HG02759 (cell line): ENCODE measurements around the gene CNDP1.
A peak's percentile ranks its signal among the peaks of the same experiment; 100 is the strongest.
"Not testable (repeated sequence)": the region's sequence is repeated elsewhere in the genome, so short reads cannot be mapped to it uniquely, and the experiment has no call there.

ENCODE experiments used
- ATAC-seq: cut with Tn5 transposase; IDR thresholded peaks from one replicate; pipeline ENCODE4 v1.9.1; 2021; ENCODE audit warnings: mild to moderate bottlenecking, moderate library complexity; ENCODE audit not compliant: unreplicated experiment

The CNDP1 gene

DNA sequence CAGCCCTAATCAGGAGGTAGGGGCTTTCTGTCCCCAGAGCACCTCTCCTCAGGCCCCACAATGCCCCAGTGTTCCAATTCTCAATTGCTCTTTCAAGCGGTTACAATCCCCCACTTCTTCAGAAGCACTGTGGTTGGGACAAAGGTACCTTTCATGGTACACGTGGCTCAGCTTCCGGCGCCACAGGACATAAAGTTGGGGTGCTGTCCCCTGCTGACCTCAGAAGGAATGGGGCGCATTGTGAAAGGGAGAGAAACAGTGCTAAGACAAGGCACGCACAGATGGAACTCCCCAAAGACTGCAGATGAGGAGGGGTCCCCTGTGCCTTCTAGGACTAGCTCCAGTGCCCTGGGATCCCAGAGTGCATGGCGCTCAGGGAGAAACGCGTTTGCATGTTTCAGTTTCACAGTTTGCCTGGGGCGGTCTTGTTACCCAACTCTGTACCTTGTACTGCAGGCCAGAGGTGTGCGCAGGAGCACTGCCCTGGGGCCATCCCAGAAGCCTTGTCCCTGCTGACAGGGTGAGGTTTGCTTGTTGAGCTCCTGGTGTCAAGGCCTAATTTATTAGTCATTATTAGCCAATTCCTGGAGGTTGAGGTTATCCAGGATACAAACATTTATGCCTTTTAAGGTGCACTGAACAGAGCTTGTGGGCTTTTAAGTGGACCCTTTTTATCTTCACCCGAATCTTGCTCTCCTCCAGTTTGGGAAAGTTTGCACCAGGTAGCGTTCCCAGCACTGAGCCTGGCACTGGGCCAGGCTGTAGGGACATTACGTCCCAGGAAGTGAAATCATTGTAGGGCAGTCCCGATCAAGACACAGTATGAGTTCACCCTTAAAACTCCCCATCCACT lies 7.6 kb downstream of the CNDP1 start:
- ATAC-seq: no peak

- ATAC-seq: no peak
Measured at GRCh38 chr18:74544898-74545297, 10.6 kb downstream of the CNDP1 start.

DNA sequence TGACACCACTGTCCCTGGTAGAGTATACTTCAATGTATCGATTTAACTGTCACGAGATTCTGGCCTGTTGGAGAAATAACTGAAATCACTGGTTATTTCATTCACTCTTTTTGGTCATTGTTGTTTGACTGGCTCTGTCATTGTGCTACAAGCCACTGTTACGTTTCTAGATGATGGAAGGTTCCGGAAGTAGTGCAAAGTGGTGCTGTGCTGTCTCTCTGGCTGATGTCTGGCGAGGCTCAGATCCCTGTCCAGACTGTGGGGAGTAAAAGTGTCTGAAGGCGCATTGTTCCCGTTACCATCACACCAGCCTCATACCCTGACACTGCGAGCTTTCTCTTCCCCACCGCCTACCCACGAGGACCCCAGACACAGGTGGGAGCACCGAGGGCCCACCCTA lies 11.7 kb downstream of the CNDP1 start:
- no peak for ATAC-seq

DNA sequence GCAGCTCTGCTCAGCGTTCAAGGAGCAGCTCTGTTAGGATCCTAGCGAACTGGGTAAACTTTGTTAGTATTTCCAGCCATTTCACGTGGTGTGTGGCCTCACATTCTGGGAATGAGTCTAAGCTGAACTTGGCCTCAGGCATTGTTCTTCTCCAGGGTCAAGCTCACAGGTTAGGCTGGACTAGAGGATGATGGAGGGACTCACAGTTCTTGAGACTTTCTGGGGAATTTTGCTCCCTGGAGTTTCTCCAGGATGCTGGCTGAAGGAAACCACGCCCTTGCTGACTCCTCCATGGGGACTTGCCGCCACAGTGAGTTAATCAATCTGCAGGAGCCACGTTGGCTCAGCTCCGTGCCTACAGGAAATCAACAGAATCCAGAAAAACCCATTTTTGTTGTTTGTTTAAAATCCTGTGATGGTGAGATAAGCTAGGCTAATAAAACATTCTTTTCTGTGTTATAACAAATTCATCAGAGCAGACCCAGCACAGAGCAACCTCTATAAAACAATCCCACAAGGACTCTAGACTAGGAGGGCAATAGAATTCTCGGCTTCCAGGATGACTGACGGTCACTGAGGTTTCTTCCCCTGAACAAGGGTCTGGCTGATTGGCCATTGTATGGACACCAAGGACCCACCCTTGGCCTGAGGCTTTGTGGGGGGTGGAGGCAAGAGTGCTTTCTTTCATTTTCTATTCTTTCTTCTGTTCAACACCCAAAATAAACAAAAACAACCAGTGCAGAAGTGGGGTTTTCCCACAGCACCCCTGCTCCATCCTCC lies 12.6 kb downstream of the CNDP1 start:
- ATAC-seq: no peak

DNA sequence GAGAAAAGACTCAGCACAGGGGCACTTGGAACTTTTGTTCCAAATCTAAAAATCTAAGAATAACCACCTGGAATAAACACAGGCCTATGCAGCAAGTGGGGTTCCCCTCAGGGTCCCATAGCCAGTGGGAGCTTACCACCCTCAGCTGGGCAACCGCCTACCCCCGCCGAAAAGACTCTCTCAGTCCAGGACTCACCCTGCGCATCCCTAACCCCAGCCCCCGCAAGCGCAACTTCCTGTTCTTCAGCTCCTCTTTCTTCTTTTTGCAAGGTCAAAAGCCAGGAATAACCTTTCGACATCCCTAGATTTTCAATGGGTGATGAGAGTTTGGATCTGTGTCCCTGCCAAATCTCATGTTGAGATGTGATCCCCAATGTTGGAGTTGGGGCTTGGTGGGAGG lies 13.6 kb downstream of the CNDP1 start:
- ATAC-seq: no peak

DNA sequence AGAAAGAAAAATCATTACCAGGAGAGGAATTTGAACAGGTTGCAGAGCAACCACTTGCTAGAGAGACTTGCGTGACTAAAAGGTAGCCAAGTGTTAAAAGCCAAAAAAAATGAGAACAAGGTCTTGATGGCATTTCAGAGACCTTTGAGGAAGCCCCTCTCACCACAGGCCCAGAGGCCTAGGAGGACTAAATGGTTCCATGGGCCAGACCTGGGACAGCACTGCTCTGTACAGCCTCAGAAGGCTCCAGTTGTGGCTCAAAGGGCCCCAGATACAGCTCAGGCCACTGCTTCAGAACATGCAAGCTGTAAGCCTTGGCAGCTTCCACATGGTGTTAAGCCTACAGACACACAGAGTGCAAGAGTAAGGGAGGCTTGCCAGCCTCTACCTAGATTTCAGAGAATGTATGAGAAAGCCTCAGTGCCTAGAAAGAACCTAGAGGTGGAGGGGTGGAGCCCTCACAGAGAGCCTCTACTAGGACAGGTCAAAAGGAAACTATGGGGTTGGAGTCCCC lies 15.3 kb downstream of the CNDP1 start:
- ATAC-seq: no peak

- no peak for ATAC-seq
Measured at GRCh38 chr18:74550886-74551285, 16.6 kb downstream of the CNDP1 start.

DNA sequence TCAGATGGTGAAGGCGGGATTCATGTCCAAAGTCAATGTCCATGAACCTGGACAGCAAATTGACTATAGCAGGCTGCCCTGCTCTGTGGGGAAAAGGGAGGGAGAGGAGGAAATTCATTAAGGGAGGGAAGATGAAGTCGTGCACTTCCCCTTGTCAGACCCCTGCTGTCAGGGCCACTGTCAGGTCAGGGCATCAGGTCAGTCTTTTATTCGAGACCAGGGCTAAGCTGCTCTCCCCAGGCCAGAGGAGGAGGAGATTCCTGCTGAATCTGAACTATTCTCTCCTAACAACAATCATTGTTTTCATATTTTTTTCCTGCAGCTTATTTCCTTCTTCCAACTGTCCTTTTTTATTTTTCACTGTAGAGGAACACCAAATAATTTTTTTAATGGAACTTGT lies 17.2 kb downstream of the CNDP1 start:
- no peak for ATAC-seq

DNA sequence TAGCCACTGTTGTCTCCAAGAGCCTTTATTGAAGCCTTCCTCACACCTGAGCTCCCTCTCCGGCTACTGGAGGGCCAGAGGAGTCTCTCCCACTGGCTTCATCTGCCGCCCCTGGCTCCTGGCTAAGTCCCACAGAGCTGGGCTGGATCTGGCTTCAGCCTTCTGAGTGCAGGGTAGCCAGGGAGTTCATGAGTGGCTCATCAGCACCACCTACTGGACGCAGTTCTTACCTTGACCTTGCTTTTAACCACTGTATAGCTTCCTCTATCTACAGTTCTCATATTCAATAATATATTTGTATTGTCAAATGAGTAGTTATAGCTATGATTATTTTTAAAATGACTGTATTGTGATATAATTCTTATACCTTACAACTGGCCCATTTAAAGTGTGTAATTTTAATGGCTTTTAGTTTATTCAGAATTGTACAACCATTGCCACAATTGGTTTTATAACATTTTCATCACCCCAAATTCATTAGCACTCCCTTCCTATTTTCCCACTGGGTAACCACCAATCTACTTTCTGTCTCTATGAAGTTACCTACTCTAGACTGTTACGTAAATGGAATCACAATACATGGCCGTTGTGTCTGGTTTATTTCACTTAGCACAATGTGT lies 17.7 kb downstream of the CNDP1 start:
- ATAC-seq: peak; percentile 99

- no peak for ATAC-seq
Measured at GRCh38 chr18:74556126-74556525, 21.8 kb downstream of the CNDP1 start.

- ATAC-seq: no peak
Measured at GRCh38 chr18:74558096-74558495, 23.8 kb downstream of the CNDP1 start.

GRCh38 chr18:74562131-74562730 lies 27.9 kb downstream of the CNDP1 start:
- no peak for ATAC-seq

DNA sequence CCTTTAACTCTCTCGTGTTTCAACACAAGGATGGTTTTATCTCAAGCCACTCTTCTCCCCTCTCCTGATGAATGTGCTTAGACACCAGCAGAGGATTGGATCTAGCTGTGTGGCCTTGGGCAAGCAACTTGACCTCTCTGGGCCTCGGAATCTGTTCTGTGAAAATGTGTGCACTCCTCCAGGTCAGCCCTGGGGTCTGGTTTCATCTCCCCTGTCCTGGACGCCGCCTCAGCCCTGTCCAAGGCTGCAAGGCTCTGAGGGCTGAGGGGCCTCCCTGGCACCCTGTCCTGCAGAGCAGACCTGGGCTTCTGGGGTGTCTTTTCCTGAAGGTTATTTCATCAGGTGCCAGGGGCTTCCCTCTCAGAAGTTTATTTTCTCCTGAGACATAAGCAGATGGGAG lies 28.5 kb downstream of the CNDP1 start:
- no peak for ATAC-seq

DNA sequence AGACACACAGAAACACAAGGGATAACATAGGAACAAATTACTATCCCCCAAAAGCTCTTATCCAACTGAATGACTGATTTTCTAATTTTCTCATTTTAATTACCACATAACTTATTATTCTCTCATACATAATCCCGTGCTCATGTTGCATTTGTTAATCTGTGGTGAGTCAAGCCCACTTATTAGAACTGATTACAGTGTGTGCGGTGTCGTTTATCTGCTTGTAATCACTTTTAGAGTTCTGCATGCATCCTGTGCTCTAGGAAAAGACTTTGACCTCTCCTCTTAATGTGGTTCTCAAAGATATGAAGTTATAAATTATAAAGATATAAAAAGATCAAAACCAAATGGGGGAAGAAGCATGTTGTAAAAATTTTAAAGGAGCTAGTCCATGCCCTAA lies 29.7 kb downstream of the CNDP1 start:
- ATAC-seq: no peak

DNA sequence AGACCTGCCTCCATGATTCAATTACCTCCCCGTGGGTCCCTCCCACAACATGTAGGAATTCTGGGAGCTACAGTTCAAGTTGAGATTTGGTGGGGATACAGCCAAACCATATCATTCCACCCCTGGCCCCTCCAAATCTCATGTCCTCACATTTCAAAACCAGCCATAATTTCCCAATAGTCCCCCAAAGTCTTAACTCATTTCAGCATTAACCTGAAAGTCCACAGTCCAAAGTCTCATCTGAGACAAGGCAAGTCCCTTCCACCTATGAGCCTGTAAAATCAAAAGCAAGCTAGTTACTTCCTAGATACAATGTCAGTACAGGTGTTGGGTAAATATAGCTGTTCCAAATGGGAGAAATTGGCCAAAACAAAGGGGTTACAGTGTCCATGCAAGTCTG lies 30.9 kb downstream of the CNDP1 start:
- ATAC-seq: not testable (repeated sequence)

DNA sequence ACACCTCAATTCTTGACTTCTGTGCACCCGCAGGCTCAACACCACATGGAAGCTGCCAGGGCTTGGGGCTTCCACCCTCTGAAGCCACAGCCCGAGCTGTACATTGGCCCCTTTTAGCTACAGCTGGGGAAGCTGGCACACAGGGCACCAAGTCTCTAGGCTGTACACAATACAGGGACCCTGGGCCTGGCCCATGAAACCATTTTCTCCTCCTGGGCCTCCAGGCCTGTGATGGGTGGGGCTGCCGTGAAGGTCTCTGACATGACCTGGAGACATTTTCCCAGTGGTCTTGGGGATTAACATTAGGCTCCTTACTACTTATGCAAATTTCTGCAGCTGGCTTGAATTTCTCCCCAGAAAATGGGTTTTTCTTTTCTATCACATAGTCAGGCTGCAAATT lies 31.7 kb downstream of the CNDP1 start:
- ATAC-seq: not testable (repeated sequence)

DNA sequence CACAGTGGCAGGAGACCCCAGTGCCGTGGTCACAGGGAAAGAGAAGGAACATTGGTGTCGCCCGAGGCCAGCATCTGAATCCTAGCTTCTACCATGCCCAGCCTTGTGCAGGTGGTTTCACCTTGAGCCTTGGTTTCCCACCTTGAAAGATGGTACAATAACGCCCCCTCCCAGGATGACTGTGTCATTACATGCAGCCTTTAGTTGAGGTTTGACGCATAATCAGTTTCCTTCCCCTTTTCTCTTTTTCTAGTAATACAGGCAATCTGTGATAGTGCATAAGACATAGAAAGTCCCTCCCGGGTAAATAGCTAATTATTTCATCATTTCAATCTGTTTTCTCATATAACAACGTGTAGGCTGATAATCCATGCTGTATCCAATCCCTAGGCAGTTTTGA lies 33.5 kb downstream of the CNDP1 start:
- ATAC-seq: no peak

DNA sequence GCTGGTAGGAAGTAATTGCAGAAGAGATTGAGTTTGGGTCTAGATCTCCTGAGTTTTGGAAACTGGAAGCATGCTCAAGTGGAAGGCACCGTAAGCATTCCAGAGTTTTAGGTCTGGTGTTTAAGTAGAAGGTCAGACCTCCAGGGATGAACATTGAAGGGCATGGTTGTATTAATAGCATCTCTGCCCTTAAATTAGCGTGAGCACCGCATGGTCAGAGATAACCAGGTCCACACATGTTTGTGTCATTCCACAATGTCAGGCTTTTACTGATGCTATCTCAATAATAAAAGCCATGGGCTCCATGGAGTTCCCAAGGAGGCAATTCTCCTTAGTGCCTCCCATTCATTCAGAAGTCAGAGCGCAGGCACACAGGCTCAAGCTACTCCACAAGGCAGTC lies 35.1 kb downstream of the CNDP1 start:
- ATAC-seq: no peak

DNA sequence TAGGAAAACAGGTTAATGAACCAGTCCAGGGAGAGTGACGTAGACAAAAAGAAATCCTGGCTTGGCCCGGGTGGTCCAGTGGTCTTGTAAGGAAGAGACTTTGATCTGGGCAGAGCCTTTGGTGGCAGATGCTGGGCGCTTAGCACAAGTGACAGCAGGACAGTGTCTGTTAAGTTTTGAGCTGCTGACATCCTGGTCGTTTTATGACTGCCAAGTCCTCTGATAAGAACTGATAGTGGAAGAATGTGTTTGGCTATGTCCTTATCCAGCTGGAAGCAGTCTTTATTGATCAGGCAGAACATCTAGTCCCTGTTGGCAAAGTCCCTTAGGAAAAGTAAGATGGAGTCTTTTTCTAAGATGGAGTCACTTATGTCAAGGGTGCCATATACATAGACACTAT lies 36.0 kb downstream of the CNDP1 start:
- ATAC-seq: no peak

DNA sequence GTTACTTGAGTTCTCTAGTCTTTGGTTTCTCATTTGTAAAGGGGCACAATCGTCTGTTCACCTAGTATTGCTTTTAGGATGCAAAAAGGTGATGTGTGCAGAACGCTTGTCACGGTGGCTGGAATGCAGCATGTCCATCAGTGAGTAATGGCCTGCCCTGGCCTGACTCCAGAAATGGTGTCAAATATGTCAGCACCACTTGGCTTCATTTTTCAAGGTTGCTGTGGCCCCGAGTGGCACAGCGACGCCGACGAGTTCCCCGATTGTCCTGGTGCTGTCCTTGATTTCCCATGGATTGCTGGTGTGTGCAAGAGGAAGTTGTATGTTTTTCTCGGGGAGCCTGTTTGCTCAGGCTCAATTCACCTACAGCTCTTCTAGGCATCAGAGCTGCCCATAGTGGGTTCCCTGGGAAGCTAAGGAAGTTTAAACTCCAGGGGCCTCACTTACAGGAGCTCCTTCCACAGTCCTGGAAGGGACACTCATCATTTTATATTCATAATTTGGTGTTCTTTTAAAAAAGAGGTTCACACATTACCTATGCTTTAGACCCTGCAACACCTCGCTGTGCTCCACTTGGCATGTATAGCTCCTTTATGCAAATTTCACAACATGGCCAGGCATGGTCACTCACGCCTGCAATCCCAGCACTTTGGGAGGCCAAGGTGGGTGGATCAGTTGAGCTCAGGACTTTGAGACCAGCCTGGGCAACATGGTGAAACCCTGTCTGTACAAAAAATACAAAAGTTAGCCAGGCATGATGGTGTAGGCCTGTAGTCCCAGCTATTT lies 37.8 kb downstream of the CNDP1 start:
- ATAC-seq: no peak
